SH-SY5Y (cell line): Measurements from ENCODE around the gene IL34.

Experiments used
- GATA2 ChIP-seq: IDR thresholded peaks from 2 replicates; pipeline ENCODE4 v1.6.1; 2011; ENCODE audit warnings: mild to moderate bottlenecking, low read depth, low read length
- GATA3 ChIP-seq: IDR thresholded peaks from 2 replicates; pipeline ENCODE4 v1.6.1; 2011; ENCODE audit warnings: low read depth, mild to moderate bottlenecking, low read length, moderate library complexity

Gene IL34

DNA sequence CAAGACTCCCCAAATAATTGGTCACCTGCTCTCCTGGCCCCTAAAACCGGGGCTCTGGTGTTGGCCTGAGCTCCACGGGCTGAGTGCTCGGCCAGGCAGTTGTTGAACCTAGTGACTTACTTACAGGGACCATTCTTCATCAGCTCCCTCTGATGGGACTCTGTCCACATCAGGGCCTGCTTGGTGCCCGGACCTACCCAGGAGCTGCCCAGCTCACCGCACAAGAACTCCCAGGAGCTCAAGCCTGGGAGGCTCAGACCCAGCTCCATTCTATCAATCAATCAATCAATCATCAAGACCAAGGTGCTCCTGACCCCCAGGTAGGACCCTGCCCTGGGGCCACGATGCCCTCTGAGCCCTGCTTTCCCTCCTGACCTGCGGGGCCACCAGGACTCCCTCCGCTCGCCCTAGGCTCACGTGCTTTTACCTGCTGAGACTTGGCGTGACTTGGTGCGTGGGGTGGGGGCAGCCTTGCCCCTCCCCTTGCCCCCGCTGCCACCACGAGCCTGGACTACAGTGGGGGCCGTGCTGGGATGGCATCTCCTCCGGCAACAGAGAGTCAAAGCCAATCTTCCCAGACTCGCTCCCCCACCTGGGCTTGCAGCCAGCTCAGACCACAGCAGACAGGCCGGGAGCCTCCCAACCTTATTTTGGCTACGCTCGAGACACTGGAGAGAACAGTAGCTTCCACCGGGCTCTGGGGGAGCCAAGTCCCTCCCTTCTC lies 15.7 kb downstream of the IL34 start:
- TF ChIP-seq GATA3 (no peak), GATA2 (no peak)

DNA sequence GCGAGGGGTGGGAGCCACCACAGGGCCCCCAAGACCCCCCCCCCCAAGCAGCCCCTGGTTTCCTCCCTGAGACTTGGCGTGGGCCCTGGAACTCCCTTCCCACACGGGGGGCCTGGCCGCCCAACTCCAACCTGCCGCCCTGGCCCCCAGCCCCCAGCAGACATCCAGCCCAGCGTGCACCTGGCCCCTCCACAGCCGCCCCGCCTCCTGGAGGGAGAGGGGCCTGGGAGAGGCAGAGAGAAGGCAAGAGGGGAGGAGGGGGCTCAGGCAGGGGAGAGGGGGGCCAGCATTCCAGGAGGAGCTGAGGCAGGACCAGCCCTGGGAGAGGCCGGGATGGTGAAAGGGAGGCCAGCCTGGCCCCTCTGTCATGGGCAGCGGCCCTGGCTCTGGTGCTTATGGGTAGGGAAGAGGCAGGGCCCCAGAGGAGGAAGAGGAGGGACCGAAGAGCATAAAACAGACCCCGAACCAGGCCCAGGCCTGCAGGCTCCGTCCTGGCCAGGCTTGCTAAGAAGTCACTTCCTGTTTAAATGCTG lies 16.7 kb downstream of the IL34 start:
- TF ChIP-seq GATA3 (no peak), GATA2 (no peak)

DNA sequence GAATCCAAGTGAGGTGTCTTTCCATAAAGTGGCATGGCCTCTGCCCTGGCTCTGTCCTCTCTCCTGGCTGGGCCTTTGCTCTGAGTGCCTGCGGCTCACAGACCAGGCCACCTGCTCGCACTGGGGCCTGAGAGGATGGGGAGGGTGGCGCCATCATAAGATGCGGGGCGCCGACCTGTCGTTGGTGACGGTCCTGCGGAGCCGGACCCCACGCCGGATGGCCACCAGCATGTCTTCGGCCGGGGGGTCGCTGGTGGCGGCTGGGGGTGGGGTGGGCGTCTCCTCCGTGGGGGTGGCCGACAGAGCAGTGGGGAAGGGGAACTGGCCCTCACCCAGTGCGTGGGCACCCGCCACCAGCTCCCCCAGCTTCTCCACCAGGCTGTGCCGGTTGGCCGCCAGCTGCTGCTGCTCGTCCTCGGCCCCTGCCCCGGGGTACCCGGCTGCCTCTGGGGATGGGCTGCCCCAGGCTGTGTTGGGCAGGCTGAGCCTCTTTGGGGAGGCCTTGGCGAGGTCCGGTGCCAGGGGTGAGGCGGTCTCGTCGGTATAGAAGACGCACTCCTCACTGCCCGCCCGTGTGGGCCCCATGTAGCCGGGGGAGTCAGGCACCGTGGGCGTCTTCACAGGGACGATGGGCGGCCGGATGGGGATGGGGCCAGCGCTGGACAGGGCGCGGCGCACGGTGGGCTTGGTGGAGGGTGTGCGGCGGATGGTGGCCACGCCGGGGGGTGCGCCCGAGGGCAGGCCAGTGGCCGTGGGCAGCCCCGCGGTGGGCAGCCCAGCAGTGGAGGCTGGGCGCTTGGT lies 17.4 kb downstream of the IL34 start:
- TF ChIP-seq GATA3, result no peak
- TF ChIP-seq GATA2, result no peak

- TF ChIP-seq GATA2 (no peak), GATA3 (no peak)
Measured at GRCh38 chr16:70664325-70665112, 18.2 kb downstream of the IL34 start.

DNA sequence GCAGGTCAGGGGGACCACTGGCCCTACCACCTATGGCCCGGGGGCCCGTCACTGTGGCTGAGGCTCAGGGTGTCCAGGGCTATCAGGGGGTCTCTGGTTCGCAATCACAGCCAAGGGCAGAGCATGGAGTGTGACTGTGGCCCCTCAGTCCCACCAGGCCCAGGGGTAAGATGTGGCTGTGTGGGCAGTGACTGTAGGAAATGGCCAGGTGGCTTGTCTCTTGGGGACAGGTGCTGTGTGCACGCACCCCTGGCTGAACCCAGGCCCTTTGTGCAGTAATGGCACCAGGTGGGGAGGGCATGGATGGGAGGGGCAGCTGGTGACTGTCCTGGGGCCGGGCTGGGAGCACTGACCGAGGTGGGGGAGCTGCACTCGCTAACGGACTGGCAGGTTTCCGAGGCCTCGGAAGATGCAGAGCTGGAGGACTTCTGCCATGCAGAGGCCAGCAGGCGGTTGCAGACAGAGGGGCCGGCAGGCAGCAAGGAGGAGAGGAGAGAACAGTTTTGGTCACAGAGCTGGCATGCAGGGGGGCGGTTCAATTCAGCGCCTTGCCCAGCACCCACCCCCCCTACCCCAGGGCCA lies 18.8 kb downstream of the IL34 start:
- TF ChIP-seq GATA2 (no peak), GATA3 (no peak)

GRCh38 chr16:70665806-70666735 lies 19.7 kb downstream of the IL34 start:
- TF ChIP-seq GATA2, result no peak
- no peak for TF ChIP-seq GATA3

DNA sequence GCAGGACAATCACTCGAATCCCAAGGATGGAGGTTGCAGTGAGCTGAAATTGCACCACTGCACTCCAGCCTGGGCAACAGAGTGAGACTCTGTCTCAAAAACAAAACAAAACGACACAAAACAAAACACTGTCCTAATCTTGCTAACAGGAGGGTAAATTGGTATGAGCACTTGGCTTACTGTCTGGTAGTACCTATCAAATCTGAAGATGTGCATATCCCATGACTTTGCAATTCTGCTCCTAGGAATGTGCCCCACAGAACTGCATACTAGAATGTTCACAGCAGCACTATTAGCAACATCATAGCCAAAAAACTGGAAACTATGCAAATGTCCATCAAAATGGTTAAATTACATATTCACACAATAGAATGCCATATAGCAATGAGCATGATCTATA lies 23.8 kb downstream of the IL34 start:
- TF ChIP-seq GATA2 (no peak), GATA3 (no peak)

GRCh38 chr16:70674221-70675014 lies 28.1 kb downstream of the IL34 start:
- no peak for TF ChIP-seq GATA3
- TF ChIP-seq GATA2, result no peak

DNA sequence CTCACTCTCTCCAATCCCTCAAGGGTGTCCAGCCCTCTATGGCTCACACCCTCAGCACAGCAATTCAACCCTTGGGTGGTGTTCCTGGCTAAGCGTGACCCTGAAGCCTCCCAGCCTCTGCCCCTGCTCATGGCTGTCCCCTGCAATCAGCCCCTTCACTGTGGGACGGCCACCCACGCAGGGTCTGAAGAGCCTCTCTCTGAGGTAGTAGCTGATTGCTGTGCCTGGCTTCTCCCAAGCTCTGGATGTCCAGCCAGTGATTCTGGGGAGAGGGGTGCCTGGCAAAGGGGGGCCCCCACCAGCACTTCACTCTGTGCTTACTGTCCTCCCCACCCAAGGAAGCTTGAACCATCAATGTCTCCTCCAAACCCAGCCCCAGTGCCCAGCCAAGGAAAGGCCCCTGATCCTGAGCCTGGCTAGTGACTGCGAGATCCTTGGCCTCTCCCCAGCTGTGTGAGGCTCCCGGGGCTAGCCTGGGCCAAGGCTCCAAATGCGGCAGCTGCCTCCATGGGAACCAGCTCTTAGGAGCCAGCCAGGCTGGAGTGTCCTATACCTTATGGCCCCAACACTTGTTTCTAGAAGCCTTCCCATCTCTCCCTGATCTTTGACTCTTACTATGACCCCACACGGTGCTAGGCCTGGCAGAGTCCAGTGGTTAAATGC lies 29.6 kb downstream of the IL34 start:
- TF ChIP-seq GATA2 (no peak), GATA3 (no peak)

DNA sequence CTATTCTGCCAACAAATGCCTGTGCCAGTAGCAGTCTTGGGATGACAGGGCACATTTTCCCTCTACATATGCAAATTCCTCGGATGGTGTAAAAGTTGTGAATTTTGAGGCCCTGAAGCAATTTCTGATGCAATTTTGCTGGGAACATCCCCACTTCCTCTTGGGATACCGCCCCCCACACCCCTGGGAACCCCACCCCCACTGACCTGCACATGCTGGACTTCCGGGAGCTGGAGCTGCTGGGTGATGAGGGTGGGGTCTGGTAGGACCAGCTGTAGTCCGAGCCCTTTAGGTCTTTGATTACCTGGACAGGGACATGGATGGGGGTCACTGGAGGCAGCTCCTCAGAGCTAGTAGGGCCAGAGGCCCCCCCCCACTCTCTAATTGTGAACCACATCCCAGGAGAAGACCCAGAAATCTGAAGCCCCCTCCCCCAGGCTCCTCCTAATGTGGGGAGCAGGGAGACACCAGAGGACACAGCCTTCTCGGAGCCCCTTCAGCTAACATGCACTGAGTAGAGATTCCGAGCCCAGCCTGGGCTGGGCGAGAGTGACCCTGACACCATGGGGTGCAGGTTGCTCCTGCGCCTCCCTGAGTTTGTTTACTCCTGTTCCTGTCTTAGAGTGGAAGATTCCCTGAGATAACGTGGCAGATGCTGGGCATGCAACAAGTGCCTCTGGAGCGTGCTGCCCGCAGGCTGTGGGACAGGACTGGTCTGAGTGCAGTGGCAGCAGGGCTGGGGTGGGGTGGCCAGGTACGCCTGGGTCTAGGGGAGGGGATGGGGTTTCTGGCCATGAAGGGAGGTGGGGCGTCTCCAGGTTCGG lies 30.5 kb downstream of the IL34 start:
- TF ChIP-seq GATA3 (no peak), GATA2 (no peak)

- TF ChIP-seq GATA2 (no peak), GATA3 (no peak)
Measured at GRCh38 chr16:70677499-70678120, 31.3 kb downstream of the IL34 start.
